ENCODE results near the gene AGRP. TPM values are rescaled to one million over a fixed set of nuclear protein-coding genes. Genes with fewer than 3 reads are reported as not detected.
"Not testable (repeated sequence)": the region's sequence is repeated elsewhere in the genome, so short reads cannot be mapped to it uniquely, and the experiment has no call there.

The AGRP gene
- total and polyA plus RNA-seq, 2 experiments from 2014 or later: not detected

- H3K27ac ChIP-seq: peak overlapping the region; percentile 95
- no peaks in the 10 kb centered on the region for H3K36me3 ChIP-seq
- TF ChIP-seq CTCF (IDR thresholded peaks at IDR 0.05; ENCODE audit: low read depth, low read length): no peak
- DNase-seq (ENCODE audit: low read depth in 1 of 2, low spot score in 1 of 2): peak; percentile 29 to 81
- no peaks in the 10 kb centered on the region for H3K9me3 ChIP-seq (ENCODE audit: low read depth)
- H3K4me3 ChIP-seq: no peak overlapping the region
- H3K4me1 ChIP-seq (ENCODE audit: low read depth): peaks cover 21% of the 10 kb centered on the region
- H3K27me3 ChIP-seq: peaks cover under 1% of the 10 kb centered on the region
Measured at GRCh38 chr16:67489401-67490083, 6.2 kb upstream of the AGRP start.

GRCh38 chr16:67487561-67487960 is 4.2 kb upstream of the AGRP start:
- H3K4me3 ChIP-seq; H3K9me3 ChIP-seq (ENCODE audit: low read depth); DNase-seq (ENCODE audit: low read depth in 1 of 2, low spot score in 1 of 2); H3K36me3 ChIP-seq; H3K27me3 ChIP-seq: not testable (repeated sequence)
- Histone ChIP-seq H3K4me1 (ENCODE audit: low read depth) (peaks cover 25% of the 10 kb centered on the region), H3K27ac (peak overlapping the region; percentile 95)

- Histone ChIP-seq H3K27me3 (no peaks in the 10 kb centered on the region), H3K27ac (no peak overlapping the region), H3K36me3 (no peaks in the 10 kb centered on the region), H3K4me1 (ENCODE audit: low read depth) (peaks cover 27% of the 10 kb centered on the region), H3K9me3 (ENCODE audit: low read depth) (no peaks in the 10 kb centered on the region), H3K4me3 (no peak overlapping the region)
- TF ChIP-seq CTCF (IDR thresholded peaks at IDR 0.05; ENCODE audit: low read depth, low read length): no peak
- DNase-seq (ENCODE audit: low read depth in 1 of 2, low spot score in 1 of 2): peak in 1 of 2 donors; percentile 44
Measured at GRCh38 chr16:67486805-67487204, 3.5 kb upstream of the AGRP start.

GRCh38 chr16:67483731-67484525 is 581 bp upstream of the AGRP start:
- Histone ChIP-seq H3K9me3 (ENCODE audit: low read depth) (no peaks in the 10 kb centered on the region), H3K4me3 (no peak overlapping the region), H3K27ac (peak overlapping the region; percentile 29), H3K4me1 (ENCODE audit: low read depth) (peaks cover 23% of the 10 kb centered on the region), H3K27me3 (no peaks in the 10 kb centered on the region), H3K36me3 (no peaks in the 10 kb centered on the region)
- TF ChIP-seq CTCF (IDR thresholded peaks at IDR 0.05; ENCODE audit: low read depth, low read length): no peak
- no peak for DNase-seq (ENCODE audit: low read depth in 1 of 2, low spot score in 1 of 2)

GRCh38 chr16:67482233-67482924 is 968 bp downstream of the AGRP start:
- no peak overlapping the region for H3K4me3 ChIP-seq
- H3K27me3 ChIP-seq: no peaks in the 10 kb centered on the region
- H3K27ac ChIP-seq: no peak overlapping the region
- no peak for DNase-seq (ENCODE audit: low read depth in 1 of 2, low spot score in 1 of 2)
- no peaks in the 10 kb centered on the region for H3K9me3 ChIP-seq (ENCODE audit: low read depth)
- no peak for TF ChIP-seq CTCF (IDR thresholded peaks at IDR 0.05; ENCODE audit: low read depth, low read length)
- no peaks in the 10 kb centered on the region for H3K36me3 ChIP-seq
- H3K4me1 ChIP-seq (ENCODE audit: low read depth): peaks cover 15% of the 10 kb centered on the region
